Ishikawa (cell line): Measurements from ENCODE around the gene TTC17.

Source experiments
- CEBPB ChIP-seq: IDR thresholded peaks from 2 replicates; pipeline ENCODE4 v1.6.1; 2012
- CREB1 ChIP-seq: IDR thresholded peaks from 2 replicates; pipeline ENCODE4 v1.6.1; 2012; ENCODE audit warnings: low read depth
- EGR1 ChIP-seq: IDR thresholded peaks from 2 replicates; pipeline ENCODE4 v1.6.1; 2012
- EP300 ChIP-seq: IDR thresholded peaks from 2 replicates; pipeline ENCODE4 v1.6.1; 2012; ENCODE audit warnings: borderline replicate concordance
- FOXM1 ChIP-seq: IDR thresholded peaks from 2 replicates; pipeline ENCODE4 v1.6.1; 2012; ENCODE audit warnings: low read depth, borderline replicate concordance
- MAX ChIP-seq: IDR thresholded peaks from 2 replicates; pipeline ENCODE4 v1.6.1; 2012
- NFIC ChIP-seq: IDR thresholded peaks from 2 replicates; pipeline ENCODE4 v1.6.1; 2012
- RAD21 ChIP-seq: IDR thresholded peaks from 2 replicates; pipeline ENCODE4 v1.6.1; 2012; ENCODE audit warnings: low read depth
- REST ChIP-seq: IDR thresholded peaks from 2 replicates; pipeline ENCODE4 v1.6.1; 2012; ENCODE audit warnings: low read depth, mild to moderate bottlenecking
- TAF1 ChIP-seq: IDR thresholded peaks from 2 replicates; pipeline ENCODE4 v1.6.1; 2012; ENCODE audit warnings: low read depth, mild to moderate bottlenecking
- TCF12 ChIP-seq: IDR thresholded peaks from 2 replicates; pipeline ENCODE4 v1.6.1; 2012; ENCODE audit warnings: low read depth
- TEAD4 ChIP-seq: IDR thresholded peaks from 2 replicates; pipeline ENCODE4 v1.6.1; 2012
- YY1 ChIP-seq: IDR thresholded peaks from 2 replicates; pipeline ENCODE4 v1.6.1; 2012; ENCODE audit warnings: low read depth
- ZBTB7A ChIP-seq: IDR thresholded peaks from 2 replicates; pipeline ENCODE4 v1.6.1; 2012; ENCODE audit warnings: low read depth
- TF ChIP-seq, protein P1 (sequence below): IDR thresholded peaks from 2 replicates; pipeline ENCODE4 v1.6.1; 2012

Gene TTC17

DNA sequence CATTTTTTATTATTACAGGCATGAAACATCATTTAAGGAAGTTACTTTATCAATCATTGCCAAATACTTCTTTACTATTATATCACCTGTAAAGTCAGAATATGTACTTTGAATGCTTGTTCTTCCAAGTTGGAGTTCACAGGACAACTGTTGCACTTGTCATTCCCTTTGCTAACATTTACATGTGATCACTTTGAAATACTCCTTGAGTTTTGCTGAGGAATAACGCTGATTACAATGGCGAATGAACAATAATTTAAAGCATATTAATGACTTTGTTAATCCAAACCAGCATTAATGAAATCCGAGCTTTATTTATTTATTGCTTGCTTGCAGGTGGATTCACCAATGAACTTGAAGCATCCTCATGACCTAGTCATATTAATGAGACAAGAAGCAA, 20.2 kb downstream of the TTC17 start:
- TF ChIP-seq, protein P1, sequence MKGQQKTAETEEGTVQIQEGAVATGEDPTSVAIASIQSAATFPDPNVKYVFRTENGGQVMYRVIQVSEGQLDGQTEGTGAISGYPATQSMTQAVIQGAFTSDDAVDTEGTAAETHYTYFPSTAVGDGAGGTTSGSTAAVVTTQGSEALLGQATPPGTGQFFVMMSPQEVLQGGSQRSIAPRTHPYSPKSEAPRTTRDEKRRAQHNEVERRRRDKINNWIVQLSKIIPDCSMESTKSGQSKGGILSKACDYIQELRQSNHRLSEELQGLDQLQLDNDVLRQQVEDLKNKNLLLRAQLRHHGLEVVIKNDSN: no peak
- TF ChIP-seq TEAD4 (no peak), RAD21 (no peak)

DNA sequence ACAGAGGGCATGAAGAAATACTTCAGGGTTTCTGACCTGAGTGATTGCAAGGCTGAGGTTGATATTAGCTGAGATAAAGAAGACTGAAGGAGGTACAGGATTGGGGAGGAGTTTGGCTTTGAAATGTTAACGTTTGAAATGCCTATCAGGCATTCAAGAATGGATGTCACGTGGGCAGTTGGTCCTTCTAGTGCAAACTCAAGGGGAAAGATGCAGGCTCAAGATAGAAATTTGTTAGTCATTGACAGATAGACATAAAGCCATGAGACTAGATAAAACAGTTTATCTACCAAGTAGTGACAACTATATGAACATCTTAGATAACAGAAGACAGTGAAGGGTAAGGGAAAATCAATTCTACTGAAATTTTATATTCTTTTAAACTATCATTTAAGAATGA, 23.1 kb downstream of the TTC17 start:
- TF ChIP-seq CREB1 (no peak), NFIC (no peak), TCF12 (no peak), FOXM1 (no peak)
- TF ChIP-seq, protein P1: no peak

DNA sequence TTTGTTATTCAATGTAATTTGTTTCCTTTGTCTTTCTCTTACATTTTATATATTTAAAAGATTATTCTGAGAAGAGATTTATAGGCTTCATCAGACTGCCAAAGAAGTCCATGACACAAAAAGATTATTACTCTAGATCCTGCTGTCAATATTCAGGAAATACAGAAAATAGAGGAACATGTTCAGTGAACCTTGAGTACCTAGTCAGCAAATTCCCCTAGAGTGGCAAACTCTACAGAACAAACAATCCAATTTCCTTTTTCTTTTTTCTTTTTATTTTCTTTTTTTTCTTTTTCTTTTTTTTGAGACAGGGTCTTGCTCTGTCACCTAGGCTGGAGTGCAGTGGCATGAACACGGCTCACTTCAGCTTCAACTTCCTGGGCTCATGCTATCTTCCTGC, 23.9 kb downstream of the TTC17 start:
- no peak for TF ChIP-seq CEBPB
- no peak for TF ChIP-seq ZBTB7A
- no peak for TF ChIP-seq RAD21
- TF ChIP-seq, protein P1: no peak
- TF ChIP-seq REST: no peak
- TF ChIP-seq FOXM1: no peak
- TF ChIP-seq EP300: no peak
- TF ChIP-seq TEAD4: no peak
- no peak for TF ChIP-seq YY1
- no peak for TF ChIP-seq TAF1
- TF ChIP-seq EGR1: no peak
- TF ChIP-seq TCF12: no peak
- TF ChIP-seq MAX: no peak
- TF ChIP-seq CREB1: no peak
- no peak for TF ChIP-seq NFIC

DNA sequence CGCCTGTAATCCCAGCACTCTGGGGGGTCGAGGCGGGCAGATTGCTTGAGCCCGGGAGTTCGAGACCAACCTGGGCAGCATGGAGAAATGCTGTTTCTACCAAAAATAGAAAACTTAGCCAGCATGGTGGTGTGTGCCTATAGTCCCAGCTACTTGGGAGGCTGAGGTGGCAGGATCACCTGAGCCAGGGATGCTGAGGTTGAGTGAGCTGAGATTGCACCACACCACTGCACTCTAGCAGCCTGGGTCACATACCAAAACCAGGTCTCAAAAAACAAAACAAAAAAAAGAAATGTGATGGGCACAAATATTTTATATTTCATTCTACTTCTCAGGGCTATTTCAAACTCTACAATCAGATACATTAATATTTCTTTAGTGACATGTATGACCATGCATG, 25.7 kb downstream of the TTC17 start:
- TF ChIP-seq TAF1 (no peak), FOXM1 (no peak), YY1 (no peak), TCF12 (no peak), CREB1 (no peak), TEAD4 (no peak), ZBTB7A (no peak), EP300 (no peak), EGR1 (no peak), RAD21 (no peak), CEBPB (no peak), REST (no peak), MAX (no peak), NFIC (no peak)
- TF ChIP-seq, protein P1: no peak

DNA sequence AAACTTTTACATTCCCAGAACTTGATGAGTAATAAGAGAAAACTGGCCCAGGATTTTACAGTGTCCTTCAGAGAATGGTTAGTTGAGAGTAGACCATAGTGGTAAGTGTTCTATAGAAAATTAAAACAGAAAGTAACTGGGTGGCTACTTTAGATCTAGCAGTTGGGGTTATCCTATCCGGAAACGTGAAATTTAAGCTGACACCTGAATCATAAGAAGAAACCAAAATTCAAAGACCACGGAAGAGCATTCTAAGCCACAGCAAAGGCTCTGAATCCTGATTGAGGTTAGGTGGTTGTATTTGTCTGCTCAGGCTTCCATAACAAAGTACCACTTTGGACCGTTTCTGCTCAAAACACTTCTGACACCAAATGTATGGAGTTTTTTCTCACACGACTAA, 34.0 kb downstream of the TTC17 start:
- TF ChIP-seq, protein P1: no peak
- TF ChIP-seq CEBPB: no peak
- TF ChIP-seq TCF12: no peak
- no peak for TF ChIP-seq EP300
- TF ChIP-seq EGR1: no peak
- no peak for TF ChIP-seq RAD21
- no peak for TF ChIP-seq CREB1
- no peak for TF ChIP-seq NFIC
- no peak for TF ChIP-seq TAF1
- no peak for TF ChIP-seq ZBTB7A
